Upper lobe of left lung (tissue), 4 donors: ENCODE measurements around the gene KIR2DL1.
"Not testable (repeated sequence)": the region's sequence is repeated elsewhere in the genome, so short reads cannot be mapped to it uniquely, and the experiment has no call there.

ENCODE experiments used
- CTCF ChIP-seq, 6 experiments: fragments of 450-650 bp in 4 of 6; fragments of 200-600 bp in 2 of 6; sonication (generic) in 2 of 6; IDR thresholded peaks; one replicate each; pipeline ENCODE4 v1.5.1; 2016 to 2019; ENCODE audit warnings: antibody characterized with exemption in 6 of 6
- EP300 ChIP-seq, 4 donors: sonication (generic); formaldehyde crosslinking; IDR thresholded peaks; one replicate each; pipeline ENCODE4 v1.5.1; 2017; ENCODE audit warnings: antibody characterized with exemption in 4 of 4, control low read depth in 2 of 4

- not testable (repeated sequence) for TF ChIP-seq CTCF, EP300 (IDR thresholded peaks at IDR 0.05)
Measured at GRCh38 chr19:54766464-54766863, 3.1 kb upstream of the KIR2DL1 start.
